HT-29 (cell line): ENCODE results near the gene SART3. TPM values are rescaled to one million over a fixed set of nuclear protein-coding genes. Genes with fewer than 3 reads are reported as not detected.
"Not testable (repeated sequence)": the region's sequence is repeated elsewhere in the genome, so short reads cannot be mapped to it uniquely, and the experiment has no call there.

Experiments
- DNase-seq: peaks from one replicate; pipeline ENCODE4 v3.0.0-alpha.2; 2015; ENCODE audit warnings: low spot score
- total RNA-seq: library from RNA; depleted of rRNA; stranded (reverse); fragments of >200 nt; shearing (Covaris generic); gene quantifications from 2 replicates; pipeline ENCODE4 v1.2.3, GENCODE V29; 2014

Gene SART3
- total RNA-seq, 1 experiment from 2014 or later = 91.8 TPM

- DNase-seq = no peak
These were observed 36.0 kb upstream of the SART3 start for GRCh38 chr12:108596854-108597558.

GRCh38 chr12:108595711-108596647, 35.0 kb upstream of the SART3 start:
- no peak for DNase-seq

- DNase-seq = no peak
These were observed 34.2 kb upstream of the SART3 start for GRCh38 chr12:108594960-108595710.

- DNase-seq = no peak
These were observed 33.4 kb upstream of the SART3 start for GRCh38 chr12:108594323-108594903.

GRCh38 chr12:108592033-108592909, 31.3 kb upstream of the SART3 start:
- no peak for DNase-seq

- no peak for DNase-seq
These were observed 30.5 kb upstream of the SART3 start for GRCh38 chr12:108591267-108591980.

GRCh38 chr12:108590463-108590862, 29.5 kb upstream of the SART3 start:
- DNase-seq = not testable (repeated sequence)

GRCh38 chr12:108589840-108590229, 28.9 kb upstream of the SART3 start:
- DNase-seq = no peak

- no peak for DNase-seq
These were observed 28.3 kb upstream of the SART3 start for GRCh38 chr12:108589028-108589839.

- DNase-seq = no peak
These were observed 26.9 kb upstream of the SART3 start for GRCh38 chr12:108587826-108588225.

GRCh38 chr12:108586306-108586705, 25.3 kb upstream of the SART3 start:
- DNase-seq = no peak

- no peak for DNase-seq
These were observed 24.9 kb upstream of the SART3 start for GRCh38 chr12:108585864-108586263.

- DNase-seq = no peak
These were observed 23.6 kb upstream of the SART3 start for GRCh38 chr12:108584456-108585065.

- no peak for DNase-seq
These were observed 23.0 kb upstream of the SART3 start for GRCh38 chr12:108583991-108584390.

- DNase-seq = no peak
These were observed 22.2 kb upstream of the SART3 start for GRCh38 chr12:108582978-108583770.

- no peak for DNase-seq
These were observed 21.5 kb upstream of the SART3 start for GRCh38 chr12:108582509-108582908.

- no peak for DNase-seq
These were observed 20.6 kb upstream of the SART3 start for GRCh38 chr12:108581311-108582227.
